GM21825 (cell line): ENCODE results near the gene PRKAB2.
"Not testable (repeated sequence)": the region's sequence is repeated elsewhere in the genome, so short reads cannot be mapped to it uniquely, and the experiment has no call there.

Experiments used
- ATAC-seq: cut with Tn5 transposase; IDR thresholded peaks from one replicate; pipeline ENCODE4 v1.9.1; 2021; ENCODE audit warnings: mild to moderate bottlenecking, moderate library complexity; ENCODE audit not compliant: unreplicated experiment

The PRKAB2 gene

GRCh38 chr1:147111381-147112130 is 60.7 kb downstream of the PRKAB2 start:
- ATAC-seq, result no peak

GRCh38 chr1:147110872-147111271 is 61.4 kb downstream of the PRKAB2 start:
- no peak for ATAC-seq

DNA sequence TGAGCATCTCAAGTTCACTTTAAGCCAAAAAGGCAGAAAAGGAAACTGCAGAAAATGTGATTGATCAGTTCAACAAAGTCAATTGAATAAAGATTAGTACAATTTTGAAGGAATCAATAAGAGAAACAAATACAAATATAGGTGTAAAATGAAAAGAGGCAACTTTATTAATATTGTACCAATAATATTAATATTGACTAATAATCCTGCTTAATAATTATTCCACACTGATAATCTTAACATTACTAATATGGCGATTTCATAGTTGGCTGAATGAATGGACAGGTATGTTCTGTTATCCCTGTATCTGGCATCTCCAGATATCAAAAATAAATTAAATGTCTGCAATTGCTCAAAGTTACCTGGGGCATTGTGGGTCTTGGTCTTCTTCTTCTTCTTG is 61.8 kb downstream of the PRKAB2 start:
- ATAC-seq, result no peak

DNA sequence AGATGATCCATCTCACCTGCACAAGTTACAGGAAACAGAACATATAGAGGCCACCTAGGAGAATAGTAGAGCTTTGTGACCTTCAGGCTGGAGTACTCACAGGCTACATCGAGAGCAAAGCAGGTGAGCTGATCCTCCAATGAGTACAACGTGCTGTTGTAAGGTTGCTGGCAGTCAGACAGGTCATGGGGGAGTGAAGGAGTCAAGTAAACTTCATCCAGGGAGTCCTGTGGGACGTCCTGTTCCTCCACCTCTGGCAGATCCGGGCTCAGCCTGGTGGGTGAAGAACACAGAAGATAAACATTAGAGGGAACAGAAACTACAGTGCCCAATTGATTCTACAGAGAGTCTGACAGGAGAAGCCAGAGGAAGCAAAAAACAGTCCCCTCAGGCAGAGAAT is 62.5 kb downstream of the PRKAB2 start:
- ATAC-seq, result no peak

GRCh38 chr1:147109041-147109440 is 63.2 kb downstream of the PRKAB2 start:
- no peak for ATAC-seq

- ATAC-seq, result not testable (repeated sequence)
These were observed 65.8 kb downstream of the PRKAB2 start for GRCh38 chr1:147106407-147106881.

DNA sequence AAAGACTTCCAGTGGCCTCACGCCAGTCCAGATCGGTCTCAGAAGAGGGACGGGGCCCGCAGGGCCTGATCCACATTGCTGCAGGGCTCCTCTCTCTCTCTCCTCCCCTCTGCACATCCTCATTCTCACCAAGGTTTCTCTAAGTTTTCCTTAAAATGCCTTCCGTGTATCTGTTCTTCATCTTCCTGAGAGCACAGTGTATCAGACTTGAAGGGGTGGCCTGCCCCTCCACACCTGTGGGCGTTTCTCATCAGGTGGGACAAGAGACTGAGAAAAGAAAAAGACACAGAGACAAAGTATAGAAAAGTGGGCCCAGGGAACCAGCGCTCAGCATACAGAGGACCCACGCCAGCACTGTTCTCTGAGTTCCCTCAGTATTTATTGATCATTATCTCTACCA is 66.4 kb downstream of the PRKAB2 start:
- no peak for ATAC-seq
